Suprapubic skin (tissue), 3 donors: ENCODE data around the gene ITPR2.

Experiments used
- CTCF ChIP-seq, 2 donors: fragments of 200-600 bp in 1 of 2; fragments of 450-650 bp in 1 of 2; sonication (generic) in 1 of 2; IDR thresholded peaks; one replicate each; pipeline ENCODE4 v1.5.1; 2016 to 2019; ENCODE audit warnings: antibody characterized with exemption in 2 of 2, mild to moderate bottlenecking in 1 of 2, moderate library complexity in 1 of 2
- POLR2A ChIP-seq, 2 donors: fragments of 450-650 bp; IDR thresholded peaks; one replicate each; pipeline ENCODE4 v1.6.1; 2017; ENCODE audit warnings: antibody characterized with exemption in 2 of 2, mild to moderate bottlenecking in 2 of 2, moderate library complexity in 2 of 2

- TF ChIP-seq CTCF (IDR thresholded peaks at IDR 0.05) (no peak), POLR2A (IDR thresholded peaks at IDR 0.05) (no peak)
Observed at GRCh38 chr12:26771861-26772260, 61.1 kb downstream of the ITPR2 start.
